Liver (tissue), 9 donors: ENCODE data around the gene SCAF8. TPM values are rescaled to one million over a fixed set of nuclear protein-coding genes. Genes with fewer than 3 reads are reported as not detected.
"Not testable (repeated sequence)": the region's sequence is repeated elsewhere in the genome, so short reads cannot be mapped to it uniquely, and the experiment has no call there.

ENCODE experiments used
- DNase-seq: peaks from one replicate; pipeline ENCODE4 v3.0.0-alpha.2; 2017; ENCODE audit warnings: low spot score
- H3K27ac ChIP-seq, 2 donors: one replicate each; pipeline ENCODE4 v1.7.0; 2013; ENCODE audit warnings: inconsistent platforms in 2 of 2, low read length in 2 of 2, control low read depth in 1 of 2, low read depth in 1 of 2, mild to moderate bottlenecking in 1 of 2
- H3K27me3 ChIP-seq, 4 donors: one replicate each; pipeline versions ENCODE4 v1.6.1 to v1.7.0; 2013; ENCODE audit warnings: low read length in 3 of 4, inconsistent platforms in 1 of 4, mild to moderate bottlenecking in 1 of 4, moderate library complexity in 1 of 4; ENCODE audit not compliant: control insufficient read depth in 4 of 4, insufficient read depth in 4 of 4
- H3K36me3 ChIP-seq, 4 donors: one replicate each; pipeline versions ENCODE4 v1.6.1 to v1.7.0; 2013; ENCODE audit warnings: low read length in 3 of 4, mild to moderate bottlenecking in 3 of 4, low read depth in 1 of 4, moderate library complexity in 1 of 4; ENCODE audit not compliant: control insufficient read depth in 4 of 4, insufficient read depth in 3 of 4
- H3K4me1 ChIP-seq, 4 donors: one replicate each; pipeline versions ENCODE4 v1.6.1 to v1.7.0; 2013; ENCODE audit warnings: low read length in 3 of 4, mild to moderate bottlenecking in 3 of 4, moderate library complexity in 1 of 4; ENCODE audit not compliant: control insufficient read depth in 4 of 4, insufficient read depth in 4 of 4
- H3K4me3 ChIP-seq, 3 donors: one replicate each; pipeline versions ENCODE4 v1.6.1 to v1.7.0; 2013; ENCODE audit warnings: low read length in 3 of 3, control low read depth in 1 of 3, low read depth in 1 of 3, mild to moderate bottlenecking in 1 of 3
- H3K9ac ChIP-seq, 2 donors: one replicate each; pipeline ENCODE4 v1.7.0; 2013; ENCODE audit warnings: low read length in 2 of 2, mild to moderate bottlenecking in 2 of 2, moderate library complexity in 2 of 2, control low read depth in 1 of 2, low read depth in 1 of 2
- H3K9me3 ChIP-seq, 4 donors: one replicate each; pipeline versions ENCODE4 v1.6.1 to v1.7.0; 2013; ENCODE audit warnings: low read length in 3 of 4; ENCODE audit not compliant: control insufficient read depth in 4 of 4
- CTCF ChIP-seq: fragments of 150-350 bp; IDR thresholded peaks from 2 replicates; pipeline ENCODE4 v1.5.1; 2017; ENCODE audit warnings: improper control_type of control experiment, low read depth, low read length; ENCODE audit not compliant: missing input control
- FOXA1 ChIP-seq: IDR thresholded peaks from 2 replicates; pipeline ENCODE4 v1.6.1; 2016; ENCODE audit warnings: antibody characterized with exemption
- FOXA2 ChIP-seq: IDR thresholded peaks from 2 replicates; pipeline ENCODE4 v1.6.1; 2016; ENCODE audit warnings: antibody characterized with exemption
- HNF4A ChIP-seq, 2 donors: conservative IDR thresholded peaks; 2 replicates each; pipeline ENCODE4 v1.6.1; 2016; ENCODE audit warnings: antibody characterized with exemption in 2 of 2, mild to moderate bottlenecking in 2 of 2
- HNF4G ChIP-seq: IDR thresholded peaks from 2 replicates; pipeline ENCODE4 v1.6.1; 2016; ENCODE audit warnings: antibody characterized with exemption
- MAX ChIP-seq: IDR thresholded peaks from 2 replicates; pipeline ENCODE4 v1.6.1; 2016; ENCODE audit warnings: antibody characterized with exemption
- NR2F2 ChIP-seq: IDR thresholded peaks from 2 replicates; pipeline ENCODE4 v1.6.1; 2016; ENCODE audit warnings: antibody characterized with exemption
- RAD21 ChIP-seq, 2 donors: IDR thresholded peaks; 2 replicates each; pipeline ENCODE4 v1.6.1; 2016; ENCODE audit warnings: antibody characterized with exemption in 2 of 2, mild to moderate bottlenecking in 2 of 2
- RXRA ChIP-seq, 2 donors: IDR thresholded peaks; 2 replicates each; pipeline ENCODE4 v1.6.1; 2017 to 2018; ENCODE audit warnings: antibody characterized with exemption in 2 of 2, mild to moderate bottlenecking in 1 of 2
- SP1 ChIP-seq: IDR thresholded peaks from 2 replicates; pipeline ENCODE4 v1.6.1; 2018; ENCODE audit warnings: antibody characterized with exemption, mild to moderate bottlenecking
- TAF1 ChIP-seq: conservative IDR thresholded peaks from 2 replicates; pipeline ENCODE4 v1.6.1; 2016; ENCODE audit warnings: antibody characterized with exemption, mild to moderate bottlenecking
- YY1 ChIP-seq: IDR thresholded peaks from 2 replicates; pipeline ENCODE4 v1.6.1; 2016; ENCODE audit warnings: antibody characterized with exemption, mild to moderate bottlenecking
- WGBS: extraction: QIAGEN DNeasy Blood & Tissue Kit; methylation state at CpG from one replicate; pipeline ENCODE4 v1.1.7; 2013; 5-methylcytosine and 5-hydroxymethylcytosine counted together
- polyA plus RNA-seq, 2 donors: library from polyadenylated mRNA; stranded (reverse) in 1 of 2; unstranded in 1 of 2; fragments of 200-250 nt in 1 of 2; fragments of >200 nt in 1 of 2; fragmentation: Nextera tagmentation in 1 of 2; extraction: Ambion mirVana in 1 of 2; gene quantifications; one replicate each; pipeline versions ENCODE4 v1.2.1 to v1.2.3, GENCODE V29; 2013 to 2015
- total RNA-seq, 2 donors: library from RNA; depleted of rRNA; stranded (reverse); fragments of >200 nt; gene quantifications; one replicate each; pipeline ENCODE4 v1.2.3, GENCODE V29; 2014
- donor health status: healthy.
- donor health status: healthy.
- donor health status: healthy.
- donor health status: healthy.
- donor health status: healthy.

SCAF8 gene
- total and polyA plus RNA-seq, 4 donors = 5.9 to 22.3 (median 12.5) TPM

GRCh38 chr6:154738551-154738961 is 5.3 kb downstream of the SCAF8 start:
- Histone ChIP-seq H3K4me3 (no peak overlapping the region), H3K9ac (no peak overlapping the region), H3K36me3 (peaks cover 0 to 4% (median 0%) of the 10 kb centered on the region in 4 donors), H3K27me3 (no peaks in the 10 kb centered on the region), H3K9me3 (no peaks in the 10 kb centered on the region), H3K27ac (no peak overlapping the region), H3K4me1 (peaks cover 10 to 24% (median 23%) of the 10 kb centered on the region in 4 donors)
- TF ChIP-seq NR2F2 = peak; percentile 72
- TF ChIP-seq TAF1 = no peak
- 78% methylated on average over 3 of the region's 3 CpGs for WGBS
- DNase-seq = no peak

- TF ChIP-seq FOXA1 (no peak), CTCF (no peak), RAD21 (IDR thresholded peaks at IDR 0.05) (no peak), SP1 (no peak), FOXA2 (no peak)
- Histone ChIP-seq H3K27ac (no peak overlapping the region), H3K27me3 (no peaks in the 10 kb centered on the region), H3K9me3 (no peaks in the 10 kb centered on the region), H3K36me3 (peaks cover 0 to 4% (median 0%) of the 10 kb centered on the region in 4 donors), H3K4me1 (peaks cover 7 to 19% (median 12%) of the 10 kb centered on the region in 4 donors), H3K4me3 (no peak overlapping the region), H3K9ac (no peak overlapping the region)
- no peak for DNase-seq
- 94% methylated on average over 5 of the region's 5 CpGs for WGBS
These were observed 7.4 kb downstream of the SCAF8 start for GRCh38 chr6:154740658-154741057.

GRCh38 chr6:154742891-154743290 is 9.7 kb downstream of the SCAF8 start:
- Histone ChIP-seq H3K4me1 (peaks cover 3 to 14% (median 9%) of the 10 kb centered on the region in 4 donors), H3K36me3 (peaks cover 0 to 4% (median 0%) of the 10 kb centered on the region in 4 donors), H3K9me3 (no peaks in the 10 kb centered on the region), H3K27me3 (no peaks in the 10 kb centered on the region), H3K9ac (no peak overlapping the region), H3K4me3 (no peak overlapping the region), H3K27ac (no peak overlapping the region)
- 84% methylated on average over 4 of the region's 4 CpGs for WGBS
- TF ChIP-seq HNF4G (no peak), CTCF (no peak), RAD21 (IDR thresholded peaks at IDR 0.05) (no peak), RXRA (IDR thresholded peaks at IDR 0.05) (no peak), TAF1 (no peak), YY1 (no peak), HNF4A (conservative IDR thresholded peaks at IDR 0.05) (no peak), MAX (no peak)
- no peak for DNase-seq

- 91% methylated on average over 7 of the region's 7 CpGs for WGBS
- H3K27me3 ChIP-seq, H3K36me3 ChIP-seq, H3K27ac ChIP-seq, DNase-seq, H3K4me3 ChIP-seq, H3K4me1 ChIP-seq, H3K9ac ChIP-seq, H3K9me3 ChIP-seq: not testable (repeated sequence)
These were observed 11.0 kb downstream of the SCAF8 start for GRCh38 chr6:154744029-154744745.
